Measurements from ENCODE around the gene CSNK1A1. TPM values are rescaled to one million over a fixed set of nuclear protein-coding genes. Genes with fewer than 3 reads are reported as not detected.

CSNK1A1 gene
- total RNA-seq, 1 donor from 2014 or later: 335 TPM

GRCh38 chr5:149561848-149562247 is 10.6 kb upstream of the CSNK1A1 start:
- no peaks in the 10 kb centered on the region for H3K27me3 ChIP-seq
- H4K20me1 ChIP-seq (ENCODE audit: low read depth): no peaks in the 10 kb centered on the region
- no peak overlapping the region for H3K9ac ChIP-seq
- TF ChIP-seq, protein P1, sequence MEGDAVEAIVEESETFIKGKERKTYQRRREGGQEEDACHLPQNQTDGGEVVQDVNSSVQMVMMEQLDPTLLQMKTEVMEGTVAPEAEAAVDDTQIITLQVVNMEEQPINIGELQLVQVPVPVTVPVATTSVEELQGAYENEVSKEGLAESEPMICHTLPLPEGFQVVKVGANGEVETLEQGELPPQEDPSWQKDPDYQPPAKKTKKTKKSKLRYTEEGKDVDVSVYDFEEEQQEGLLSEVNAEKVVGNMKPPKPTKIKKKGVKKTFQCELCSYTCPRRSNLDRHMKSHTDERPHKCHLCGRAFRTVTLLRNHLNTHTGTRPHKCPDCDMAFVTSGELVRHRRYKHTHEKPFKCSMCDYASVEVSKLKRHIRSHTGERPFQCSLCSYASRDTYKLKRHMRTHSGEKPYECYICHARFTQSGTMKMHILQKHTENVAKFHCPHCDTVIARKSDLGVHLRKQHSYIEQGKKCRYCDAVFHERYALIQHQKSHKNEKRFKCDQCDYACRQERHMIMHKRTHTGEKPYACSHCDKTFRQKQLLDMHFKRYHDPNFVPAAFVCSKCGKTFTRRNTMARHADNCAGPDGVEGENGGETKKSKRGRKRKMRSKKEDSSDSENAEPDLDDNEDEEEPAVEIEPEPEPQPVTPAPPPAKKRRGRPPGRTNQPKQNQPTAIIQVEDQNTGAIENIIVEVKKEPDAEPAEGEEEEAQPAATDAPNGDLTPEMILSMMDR (IDR thresholded peaks at IDR 0.05): no peak
- TF ChIP-seq EZH2 (IDR thresholded peaks at IDR 0.05) (no peak), EZH2phosphoT487 (IDR thresholded peaks at IDR 0.05) (no peak)
- peaks cover 5% of the 10 kb centered on the region for H3F3A ChIP-seq (ENCODE audit: low read depth)
- H3K9me3 Mint-ChIP-seq: no peaks in the 10 kb centered on the region
- peak overlapping the region; percentile 96 for H3K27ac Mint-ChIP-seq
- no peaks in the 10 kb centered on the region for H3K36me3 Mint-ChIP-seq
- no peak for DNase-seq (ENCODE audit: low spot score)
- H3K36me3 ChIP-seq: no peaks in the 10 kb centered on the region
- H3K27ac ChIP-seq: no peak overlapping the region
- H2AFZ ChIP-seq (replicated peaks): no peak overlapping the region
- peak overlapping the region; percentile 43 for H3K4me2 ChIP-seq
- H3K4me3 ChIP-seq: no peak overlapping the region
- H3K9me3 ChIP-seq (ENCODE audit: low read depth): no peaks in the 10 kb centered on the region
- H3K79me2 ChIP-seq (ENCODE audit: low read depth): no peaks in the 10 kb centered on the region
- H3K4me3 Mint-ChIP-seq: no peak overlapping the region
- peaks cover 23% of the 10 kb centered on the region for H3K4me1 Mint-ChIP-seq
- no peaks in the 10 kb centered on the region for H3K27me3 Mint-ChIP-seq (ENCODE audit: insufficient read depth, low read depth)
- peaks cover 9% of the 10 kb centered on the region for H3K4me1 ChIP-seq

DNA sequence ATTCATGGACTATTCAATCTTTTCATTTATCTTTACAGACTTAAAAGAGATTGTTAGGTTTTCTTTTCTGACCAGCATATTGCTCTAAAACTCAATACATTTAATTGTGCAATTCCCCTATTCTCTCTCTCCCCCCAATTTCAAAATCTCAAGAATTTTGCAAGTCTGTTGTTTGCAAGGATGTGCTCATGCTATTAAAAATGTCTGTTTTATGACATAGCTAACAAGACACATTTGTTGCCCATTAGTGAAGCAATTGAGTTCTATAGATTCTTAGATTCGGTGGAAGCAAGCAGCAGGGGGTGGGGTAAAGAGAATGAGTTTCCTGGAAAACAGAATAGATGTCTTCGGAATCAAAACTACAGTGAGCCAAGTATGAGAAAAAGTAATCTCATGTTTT is 8.5 kb upstream of the CSNK1A1 start:
- Histone ChIP-seq H3F3A (ENCODE audit: low read depth) (peaks cover 5% of the 10 kb centered on the region), H3K27me3 (no peaks in the 10 kb centered on the region), H3K4me2 (no peak overlapping the region), H3K9ac (no peak overlapping the region), H2AFZ (replicated peaks) (no peak overlapping the region), H3K79me2 (ENCODE audit: low read depth) (no peaks in the 10 kb centered on the region), H3K9me3 (ENCODE audit: low read depth) (no peaks in the 10 kb centered on the region), H3K27ac (no peak overlapping the region), H3K4me3 (no peak overlapping the region), H3K36me3 (no peaks in the 10 kb centered on the region), H3K4me1 (peaks cover 9% of the 10 kb centered on the region), H4K20me1 (ENCODE audit: low read depth) (no peaks in the 10 kb centered on the region)
- TF ChIP-seq, protein P1 (IDR thresholded peaks at IDR 0.05): no peak
- TF ChIP-seq EZH2 (IDR thresholded peaks at IDR 0.05) (no peak), EZH2phosphoT487 (IDR thresholded peaks at IDR 0.05) (no peak)
- Mint-ChIP-seq H3K9me3 (no peaks in the 10 kb centered on the region), H3K4me1 (peaks cover 23% of the 10 kb centered on the region), H3K4me3 (no peak overlapping the region), H3K36me3 (no peaks in the 10 kb centered on the region), H3K27ac (no peak overlapping the region), H3K27me3 (ENCODE audit: insufficient read depth, low read depth) (no peaks in the 10 kb centered on the region)
- DNase-seq (ENCODE audit: low spot score): no peak

DNA sequence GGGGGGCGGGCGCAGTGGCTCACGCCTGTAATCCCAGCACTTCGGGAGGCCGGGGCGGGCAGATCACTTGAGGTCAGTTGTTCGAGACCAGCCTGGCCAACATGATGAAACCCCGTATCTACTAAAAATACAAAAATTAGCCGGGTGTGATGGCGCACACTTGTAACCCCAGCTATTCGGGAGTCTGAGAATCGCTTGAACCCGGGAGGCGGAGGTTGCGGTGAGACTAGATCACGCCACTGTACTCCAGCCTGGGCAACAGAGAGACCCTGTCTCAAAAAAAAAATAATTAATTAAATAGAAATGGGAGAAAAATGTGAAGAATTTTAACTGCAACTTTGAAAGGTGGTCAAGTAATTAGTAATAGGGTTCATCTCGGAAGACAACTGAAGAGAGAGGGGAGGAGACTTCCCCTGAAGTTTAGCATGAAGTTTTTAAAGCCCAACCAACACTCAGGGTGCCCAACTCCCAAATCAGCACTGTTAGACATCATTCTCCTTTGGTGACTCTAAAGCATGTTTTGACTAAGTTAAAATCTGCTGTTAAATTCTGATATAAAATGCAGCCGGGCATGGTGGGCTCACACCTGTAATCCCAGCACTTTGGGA is 1.4 kb upstream of the CSNK1A1 start:
- H3K4me3 ChIP-seq: peak overlapping the region; percentile 92

More for the DNA sequence above, 1.4 kb upstream of the CSNK1A1 start:
- Mint-ChIP-seq H3K36me3 (peaks cover 15% of the 10 kb centered on the region), H3K27ac (no peak overlapping the region), H3K4me3 (peak overlapping the region; percentile 33), H3K9me3 (no peaks in the 10 kb centered on the region), H3K4me1 (peaks cover 11% of the 10 kb centered on the region), H3K27me3 (ENCODE audit: insufficient read depth, low read depth) (peaks cover 3% of the 10 kb centered on the region)
- TF ChIP-seq EZH2phosphoT487 (IDR thresholded peaks at IDR 0.05): no peak
- TF ChIP-seq EZH2 (IDR thresholded peaks at IDR 0.05): no peak
- TF ChIP-seq, protein P1 (IDR thresholded peaks at IDR 0.05): no peak
- no peak for DNase-seq (ENCODE audit: low spot score)
- Histone ChIP-seq H3K4me1 (peaks cover 13% of the 10 kb centered on the region), H3K79me2 (ENCODE audit: low read depth) (peaks cover 47% of the 10 kb centered on the region), H3K27ac (no peak overlapping the region), H3K27me3 (no peaks in the 10 kb centered on the region), H3F3A (ENCODE audit: low read depth) (peaks cover 25% of the 10 kb centered on the region), H2AFZ (replicated peaks) (no peak overlapping the region), H3K9ac (no peak overlapping the region), H3K4me2 (peak overlapping the region; percentile 97), H3K36me3 (no peaks in the 10 kb centered on the region), H4K20me1 (ENCODE audit: low read depth) (peaks cover 7% of the 10 kb centered on the region), H3K9me3 (ENCODE audit: low read depth) (no peaks in the 10 kb centered on the region)
